Sigmoid colon (tissue), 7 donors: ENCODE data around the gene CPNE9. TPM values are rescaled to one million over a fixed set of nuclear protein-coding genes. Genes with fewer than 3 reads are reported as not detected.

Experiments used
- DNase-seq: peaks from one replicate; pipeline ENCODE4 v3.0.0-alpha.2; 2019
- H3K27ac ChIP-seq, 4 donors: fragments of 200-600 bp; sonication (generic); one replicate each; pipeline ENCODE4 v1.5.1; 2016 to 2019; ENCODE audit warnings: mild to moderate bottlenecking in 1 of 4
- H3K27me3 ChIP-seq, 3 donors: fragments of 200-600 bp; sonication (generic); one replicate each; pipeline ENCODE4 v1.5.1; 2019; ENCODE audit warnings: mild to moderate bottlenecking in 1 of 3
- H3K36me3 ChIP-seq, 4 donors: fragments of 200-600 bp; sonication (generic); one replicate each; pipeline ENCODE4 v1.5.1; 2016 to 2019
- H3K4me1 ChIP-seq, 4 donors: fragments of 200-600 bp; sonication (generic); one replicate each; pipeline ENCODE4 v1.5.1; 2017 to 2019
- H3K4me3 ChIP-seq, 4 donors: fragments of 200-600 bp; sonication (generic); one replicate each; pipeline ENCODE4 v1.5.1; 2017 to 2019; ENCODE audit warnings: mild to moderate bottlenecking in 2 of 4, moderate library complexity in 1 of 4
- H3K9me3 ChIP-seq, 4 donors: fragments of 200-600 bp in 3 of 4; sonication (generic) in 3 of 4; one replicate each; pipeline versions ENCODE4 v1.5.1 to v1.6.1; 2013 to 2019
- EP300 ChIP-seq, 4 donors: sonication (generic); formaldehyde crosslinking; IDR thresholded peaks; one replicate each; pipeline ENCODE4 v1.6.1; 2017; ENCODE audit warnings: antibody characterized with exemption in 4 of 4
- POLR2A ChIP-seq, 2 donors: fragments of 450-650 bp; IDR thresholded peaks; one replicate each; pipeline ENCODE4 v1.6.1; 2016; ENCODE audit warnings: antibody characterized with exemption in 2 of 2, mild to moderate bottlenecking in 2 of 2, moderate library complexity in 2 of 2
- POLR2AphosphoS5 ChIP-seq, 4 donors: sonication (generic); formaldehyde crosslinking; IDR thresholded peaks; one replicate each; pipeline ENCODE4 v1.6.1; 2017; ENCODE audit warnings: antibody characterized with exemption in 4 of 4
- WGBS, 2 donors: extraction: QIAGEN DNeasy Blood & Tissue Kit; methylation state at CpG; one replicate each; pipeline ENCODE4 v1.1.7; 2013; 5-methylcytosine and 5-hydroxymethylcytosine counted together
- intact Hi-C: fragments of 100-400 bp; cut with DNase I; formaldehyde crosslinking; loops from one replicate; pipeline ENCODE4 v1.15.1; 2023
- polyA plus RNA-seq, 3 donors: library from polyadenylated mRNA; stranded (reverse); fragments of 200-250 nt; gene quantifications; one replicate each; pipeline ENCODE4 v1.2.3, GENCODE V29; 2013
- total RNA-seq, 4 donors: library from RNA; depleted of rRNA; stranded (reverse); fragments of >200 nt; gene quantifications; one replicate each; pipeline ENCODE4 v1.1.0, GENCODE V29; 2016
- TF ChIP-seq, protein P1 (sequence below), 4 experiments: fragments of 450-650 bp in 3 of 4; fragments of 200-600 bp in 1 of 4; IDR thresholded peaks; one replicate each; pipeline ENCODE4 v1.5.1; 2016 to 2019; ENCODE audit warnings: antibody characterized with exemption in 4 of 4, mild to moderate bottlenecking in 3 of 4, moderate library complexity in 2 of 4
- donor health status: healthy with polysubstance abuse.
- donor health status: Bipolar disorder and iron deficiency.
- donor health status: healthy.

The CPNE9 gene
- total and polyA plus RNA-seq, 7 donors = 0.14 to 0.22 TPM; not detected in 5

DNA sequence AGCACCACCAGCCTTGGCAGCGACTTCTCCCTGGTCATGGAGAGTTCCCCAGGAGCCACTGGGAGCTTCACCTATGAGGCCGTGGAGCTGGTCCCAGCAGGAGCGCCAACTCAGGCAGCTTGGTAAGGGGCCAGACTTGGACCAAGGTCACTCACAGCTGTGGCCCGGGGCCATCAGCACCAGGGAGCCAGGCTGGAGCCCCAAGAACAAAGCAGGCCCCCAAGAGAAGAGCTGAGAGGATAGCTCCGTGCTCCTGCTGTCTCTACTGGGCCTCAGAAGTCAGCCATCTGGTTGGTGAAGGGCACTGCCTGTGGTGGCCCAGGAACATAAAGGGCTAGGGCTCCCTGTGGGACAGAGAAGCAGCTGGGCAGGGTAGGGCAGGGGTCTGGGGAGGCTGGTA is 14.7 kb upstream of the CPNE9 start:
- H3K27ac ChIP-seq = no peak overlapping the region
- intact Hi-C loops = no loop called here
- 97% methylated on average over 5 of the region's 5 CpGs for WGBS, 2 donors
- no peak for TF ChIP-seq EP300 (IDR thresholded peaks at IDR 0.05)
- DNase-seq = no peak
- H3K36me3 ChIP-seq = peaks cover 68 to 100% (median 82%) of the 10 kb centered on the region in 4 donors
- no peak overlapping the region for H3K4me3 ChIP-seq
- no peaks in the 10 kb centered on the region for H3K27me3 ChIP-seq
- no peaks in the 10 kb centered on the region for H3K9me3 ChIP-seq
- H3K4me1 ChIP-seq = no peaks in the 10 kb centered on the region

DNA sequence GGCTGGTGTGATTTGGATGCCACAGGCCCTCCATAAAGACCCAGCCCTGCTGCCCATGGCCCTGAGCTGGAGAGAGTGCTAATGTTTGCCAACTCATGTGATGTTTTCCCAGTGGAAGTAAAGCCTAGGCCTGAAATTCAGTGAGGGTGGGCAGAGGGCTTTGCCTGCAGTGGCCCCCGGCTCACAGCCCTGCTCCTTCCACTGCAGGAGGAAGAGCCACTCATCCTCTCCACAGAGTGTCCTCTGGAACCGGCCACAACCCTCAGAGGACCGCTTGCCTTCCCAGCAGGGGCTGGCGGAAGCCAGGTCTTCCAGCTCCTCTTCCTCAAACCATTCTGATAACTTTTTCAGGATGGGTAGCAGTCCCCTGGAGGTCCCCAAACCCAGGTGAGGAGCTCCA is 13.9 kb upstream of the CPNE9 start:
- no peak overlapping the region for H3K27ac ChIP-seq
- intact Hi-C loops = no loop called here
- no peaks in the 10 kb centered on the region for H3K4me1 ChIP-seq
- no peaks in the 10 kb centered on the region for H3K27me3 ChIP-seq
- no peak overlapping the region for H3K4me3 ChIP-seq
- WGBS, 2 donors = 98 to 99% methylated on average over 4 of the region's 4 CpGs
- no peaks in the 10 kb centered on the region for H3K9me3 ChIP-seq
- DNase-seq = no peak
- TF ChIP-seq EP300 (IDR thresholded peaks at IDR 0.05) = no peak
- TF ChIP-seq POLR2AphosphoS5 (IDR thresholded peaks at IDR 0.05) = no peak
- TF ChIP-seq POLR2A (IDR thresholded peaks at IDR 0.05) = no peak
- TF ChIP-seq, protein P1, sequence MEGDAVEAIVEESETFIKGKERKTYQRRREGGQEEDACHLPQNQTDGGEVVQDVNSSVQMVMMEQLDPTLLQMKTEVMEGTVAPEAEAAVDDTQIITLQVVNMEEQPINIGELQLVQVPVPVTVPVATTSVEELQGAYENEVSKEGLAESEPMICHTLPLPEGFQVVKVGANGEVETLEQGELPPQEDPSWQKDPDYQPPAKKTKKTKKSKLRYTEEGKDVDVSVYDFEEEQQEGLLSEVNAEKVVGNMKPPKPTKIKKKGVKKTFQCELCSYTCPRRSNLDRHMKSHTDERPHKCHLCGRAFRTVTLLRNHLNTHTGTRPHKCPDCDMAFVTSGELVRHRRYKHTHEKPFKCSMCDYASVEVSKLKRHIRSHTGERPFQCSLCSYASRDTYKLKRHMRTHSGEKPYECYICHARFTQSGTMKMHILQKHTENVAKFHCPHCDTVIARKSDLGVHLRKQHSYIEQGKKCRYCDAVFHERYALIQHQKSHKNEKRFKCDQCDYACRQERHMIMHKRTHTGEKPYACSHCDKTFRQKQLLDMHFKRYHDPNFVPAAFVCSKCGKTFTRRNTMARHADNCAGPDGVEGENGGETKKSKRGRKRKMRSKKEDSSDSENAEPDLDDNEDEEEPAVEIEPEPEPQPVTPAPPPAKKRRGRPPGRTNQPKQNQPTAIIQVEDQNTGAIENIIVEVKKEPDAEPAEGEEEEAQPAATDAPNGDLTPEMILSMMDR (IDR thresholded peaks at IDR 0.05) = no peak
- H3K36me3 ChIP-seq = peaks cover 63 to 100% (median 76%) of the 10 kb centered on the region in 4 donors

DNA sequence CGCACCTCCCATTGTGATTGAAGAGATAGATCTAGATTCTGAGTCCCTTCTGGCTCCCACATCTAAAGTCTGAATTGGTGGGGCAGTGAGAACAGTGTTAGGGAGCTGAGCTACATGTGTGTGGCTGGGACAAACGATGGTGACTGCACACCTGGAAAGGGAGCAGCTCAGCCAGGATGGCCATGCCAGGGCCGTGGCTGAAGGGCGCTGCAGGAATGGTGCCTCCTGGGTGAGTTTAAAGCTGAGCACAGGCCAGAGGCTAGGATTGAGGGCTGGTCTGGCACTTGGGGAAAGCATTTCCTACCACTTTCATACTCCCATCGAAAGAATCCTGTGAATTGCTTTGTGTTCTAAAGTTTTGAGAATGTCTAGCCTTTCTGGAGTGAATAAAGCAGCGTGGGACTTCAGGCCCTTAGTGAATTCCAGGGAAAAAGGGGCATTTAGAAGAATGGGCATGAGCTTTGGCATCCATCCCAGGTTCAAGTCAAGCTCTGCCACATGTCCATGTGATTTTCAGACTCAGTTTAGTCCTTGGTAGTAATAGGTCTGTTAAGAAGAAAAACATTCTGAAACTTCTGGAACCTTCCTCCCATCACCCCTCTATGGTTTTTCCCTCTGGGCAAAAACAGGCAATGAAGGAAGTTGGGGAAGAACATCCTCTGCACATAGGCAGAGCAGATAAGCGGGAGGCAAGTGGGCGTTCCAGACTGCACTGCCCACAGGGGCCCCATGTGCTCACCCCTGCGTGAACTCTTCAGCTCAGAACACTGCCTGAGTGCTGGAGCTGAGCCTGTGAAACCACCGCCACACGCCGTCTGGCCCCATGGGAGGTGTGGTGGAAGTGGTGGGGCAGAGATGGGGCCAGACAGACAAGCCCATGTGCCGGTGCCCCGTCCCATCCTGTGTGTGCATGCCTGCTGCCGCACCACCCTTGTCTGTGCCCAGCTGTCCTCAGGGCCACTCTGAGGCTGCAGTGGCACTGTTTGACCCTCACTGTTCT is 12.9 kb upstream of the CPNE9 start:
- no peak for TF ChIP-seq POLR2AphosphoS5 (IDR thresholded peaks at IDR 0.05)
- TF ChIP-seq POLR2A (IDR thresholded peaks at IDR 0.05) = no peak
- TF ChIP-seq, protein P1 (IDR thresholded peaks at IDR 0.05) = no peak
- no peak for TF ChIP-seq EP300 (IDR thresholded peaks at IDR 0.05)
- intact Hi-C loops = no loop called here
- Histone ChIP-seq H3K4me1 (no peaks in the 10 kb centered on the region), H3K9me3 (no peaks in the 10 kb centered on the region), H3K36me3 (peaks cover 56 to 100% (median 70%) of the 10 kb centered on the region in 4 donors), H3K27ac (no peak overlapping the region), H3K27me3 (no peaks in the 10 kb centered on the region), H3K4me3 (no peak overlapping the region)
- WGBS, 2 donors = 78 to 90% methylated on average over 15 of the region's 15 CpGs
- no peak for DNase-seq

GRCh38 chr3:9691636-9692035 is 12.0 kb upstream of the CPNE9 start:
- Histone ChIP-seq H3K9me3 (no peaks in the 10 kb centered on the region), H3K4me1 (no peaks in the 10 kb centered on the region), H3K4me3 (no peak overlapping the region), H3K36me3 (peaks cover 48 to 100% (median 64%) of the 10 kb centered on the region in 4 donors), H3K27ac (no peak overlapping the region), H3K27me3 (no peaks in the 10 kb centered on the region)
- 98 to 99% methylated on average over 2 of the region's 2 CpGs for WGBS, 2 donors
- DNase-seq = no peak
- TF ChIP-seq, protein P1 (IDR thresholded peaks at IDR 0.05) = no peak
- TF ChIP-seq POLR2A (IDR thresholded peaks at IDR 0.05) (no peak), EP300 (IDR thresholded peaks at IDR 0.05) (no peak), POLR2AphosphoS5 (IDR thresholded peaks at IDR 0.05) (no peak)
- intact Hi-C loops = no loop called here

GRCh38 chr3:9692416-9692815 is 11.2 kb upstream of the CPNE9 start:
- Histone ChIP-seq H3K4me3 (no peak overlapping the region), H3K9me3 (no peaks in the 10 kb centered on the region), H3K4me1 (no peaks in the 10 kb centered on the region), H3K27ac (no peak overlapping the region), H3K36me3 (peaks cover 45 to 100% (median 60%) of the 10 kb centered on the region in 4 donors), H3K27me3 (no peaks in the 10 kb centered on the region)
- TF ChIP-seq, protein P1 (IDR thresholded peaks at IDR 0.05) = no peak
- TF ChIP-seq EP300 (IDR thresholded peaks at IDR 0.05) (no peak), POLR2AphosphoS5 (IDR thresholded peaks at IDR 0.05) (no peak), POLR2A (IDR thresholded peaks at IDR 0.05) (no peak)
- WGBS, 2 donors = 96 to 99% methylated on average over 5 of the region's 5 CpGs
- DNase-seq = no peak
- intact Hi-C loops = no loop called here
